GM18520 (cell line): ENCODE results near the gene ITGA2.
"Not testable (repeated sequence)": the region's sequence is repeated elsewhere in the genome, so short reads cannot be mapped to it uniquely, and the experiment has no call there.

ENCODE experiments used
- ATAC-seq: cut with Tn5 transposase; IDR thresholded peaks from one replicate; pipeline ENCODE4 v1.9.1; 2021; ENCODE audit not compliant: unreplicated experiment

The ITGA2 gene

DNA sequence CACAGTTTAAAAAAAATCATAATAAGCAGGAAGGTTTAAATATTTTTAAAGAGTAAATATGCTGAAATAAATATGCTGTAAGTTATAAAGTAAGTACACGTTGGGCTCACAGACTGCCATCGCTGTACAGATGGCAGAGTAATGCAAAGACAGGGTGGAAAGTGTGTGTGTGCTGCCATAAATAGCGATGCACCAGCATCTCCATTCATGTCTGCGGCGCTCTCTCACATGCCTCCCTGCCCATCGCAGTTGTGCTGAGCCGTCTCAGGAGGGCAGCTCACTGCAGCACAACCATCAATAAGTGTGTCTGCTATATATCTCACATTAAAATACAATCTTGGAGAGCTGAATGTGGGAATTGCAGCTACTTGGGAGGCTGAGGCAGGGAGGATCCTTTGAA lies 106.1 kb downstream of the ITGA2 start:
- ATAC-seq: no peak

DNA sequence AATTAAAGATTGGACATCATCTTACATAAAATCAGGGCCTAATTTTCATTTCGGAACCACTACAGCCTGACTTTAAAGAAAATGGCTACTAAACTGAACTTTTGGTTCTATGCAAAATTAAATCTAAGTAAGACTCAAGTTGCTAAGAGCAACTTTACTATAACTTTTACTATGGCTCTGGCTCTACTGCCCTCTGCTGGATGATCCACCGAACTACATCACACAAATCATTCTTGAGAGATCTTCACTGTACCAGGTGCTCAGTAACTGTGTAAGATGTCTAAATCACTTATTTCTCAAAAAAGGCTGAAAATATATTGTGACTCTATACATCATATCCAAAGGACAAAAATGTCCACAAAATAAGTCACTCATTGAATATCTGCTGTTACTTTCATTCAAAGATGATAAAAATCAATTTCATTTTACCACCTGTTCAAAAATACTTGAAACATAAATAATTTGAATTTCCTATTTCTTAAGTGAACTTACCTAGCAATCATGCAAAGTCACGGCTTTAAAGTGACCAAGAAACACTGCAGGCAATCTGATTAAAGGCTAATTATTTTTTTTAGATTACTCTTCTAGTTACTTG lies 106.9 kb downstream of the ITGA2 start:
- peak; percentile 68 for ATAC-seq

GRCh38 chr5:53099546-53099945 lies 110.4 kb downstream of the ITGA2 start:
- no peak for ATAC-seq

DNA sequence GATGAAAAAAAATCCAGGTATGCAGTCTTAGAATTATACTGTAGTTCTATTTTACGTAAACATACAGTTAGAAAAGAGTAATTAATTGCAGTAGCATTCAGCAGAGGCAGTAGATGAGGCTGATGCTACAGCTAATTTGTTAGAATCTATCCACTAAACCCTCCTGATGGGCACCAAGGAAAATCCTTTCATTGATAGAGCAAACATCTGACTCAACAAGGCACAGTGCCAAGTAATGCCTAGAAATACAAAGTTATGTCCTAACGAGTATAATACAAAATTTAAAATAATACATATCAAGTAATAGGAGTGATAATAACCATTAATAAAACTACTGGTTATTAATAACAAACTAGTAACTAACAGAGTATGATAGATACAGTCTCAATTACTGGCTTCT lies 111.5 kb downstream of the ITGA2 start:
- ATAC-seq: no peak

- no peak for ATAC-seq
Measured at GRCh38 chr5:53105611-53106300, 116.6 kb downstream of the ITGA2 start.

DNA sequence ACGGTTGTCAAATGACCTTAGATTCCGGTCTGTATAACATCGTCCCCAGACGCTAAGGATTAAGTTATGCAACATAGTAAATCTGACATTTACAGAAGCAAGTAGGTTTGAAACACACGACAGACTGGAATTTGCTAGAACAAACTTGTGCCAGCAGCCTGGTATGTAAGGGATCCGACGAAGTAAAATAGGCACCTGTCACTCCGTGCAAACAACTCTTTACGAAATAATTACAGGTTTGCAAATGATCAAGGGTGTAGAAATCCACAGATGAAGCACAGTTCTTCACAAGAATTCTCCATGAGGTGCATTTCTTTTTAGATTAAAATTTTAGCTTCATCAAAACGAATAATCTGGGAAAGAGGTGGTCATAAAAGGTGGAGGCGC lies 119.9 kb downstream of the ITGA2 start:
- ATAC-seq: peak; percentile 2

- peak; percentile 89 for ATAC-seq
Measured at GRCh38 chr5:53109443-53110127, 120.4 kb downstream of the ITGA2 start, which contains the start of gene MOCS2. MOCS2 (minus strand) TSS chr5:53109757; CDS start chr5:53107174, 2,583 bp downstream.

- ATAC-seq: peak; percentile 0
Measured at GRCh38 chr5:53110156-53110555, 121.0 kb downstream of the ITGA2 start.

GRCh38 chr5:53111139-53111538 lies 122.0 kb downstream of the ITGA2 start:
- ATAC-seq: no peak

DNA sequence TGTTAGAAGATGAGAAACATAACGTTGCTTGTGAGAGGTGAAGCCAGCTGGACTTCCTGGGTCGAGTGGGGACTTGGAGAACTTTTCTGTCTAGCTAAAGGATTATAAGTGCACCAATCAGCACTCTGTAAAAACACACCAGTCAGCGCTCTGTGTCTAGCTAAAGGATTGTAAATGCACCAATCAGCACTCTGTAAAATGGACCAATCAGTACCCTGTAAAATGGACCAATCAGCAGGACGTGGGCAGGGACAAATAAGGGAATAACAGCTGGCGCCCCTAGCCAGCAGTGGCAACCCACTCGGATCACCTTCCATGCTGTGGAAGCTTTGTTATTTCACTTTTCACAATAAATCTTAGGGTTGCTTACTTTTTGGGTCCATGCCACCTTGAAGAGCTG lies 123.2 kb downstream of the ITGA2 start:
- ATAC-seq: not testable (repeated sequence)

DNA sequence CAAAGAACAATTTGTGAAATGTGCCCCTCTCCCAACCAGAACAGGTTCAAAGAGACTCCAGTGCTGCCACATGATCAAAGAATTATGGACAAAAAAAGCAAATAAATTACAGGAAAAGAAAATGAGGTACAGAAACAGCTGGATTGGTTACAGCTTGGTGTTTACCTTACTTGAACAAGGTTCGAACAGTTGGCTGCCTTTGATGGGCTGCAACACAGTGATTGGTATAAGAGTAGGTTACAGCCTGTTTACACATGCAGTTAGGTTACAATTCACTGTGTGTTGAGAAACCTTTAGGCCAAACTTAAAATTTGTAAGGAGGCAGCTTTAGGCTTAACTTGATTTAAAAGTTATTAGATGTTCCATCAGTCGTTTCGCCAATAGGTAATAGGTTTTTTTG lies 123.8 kb downstream of the ITGA2 start:
- no peak for ATAC-seq

DNA sequence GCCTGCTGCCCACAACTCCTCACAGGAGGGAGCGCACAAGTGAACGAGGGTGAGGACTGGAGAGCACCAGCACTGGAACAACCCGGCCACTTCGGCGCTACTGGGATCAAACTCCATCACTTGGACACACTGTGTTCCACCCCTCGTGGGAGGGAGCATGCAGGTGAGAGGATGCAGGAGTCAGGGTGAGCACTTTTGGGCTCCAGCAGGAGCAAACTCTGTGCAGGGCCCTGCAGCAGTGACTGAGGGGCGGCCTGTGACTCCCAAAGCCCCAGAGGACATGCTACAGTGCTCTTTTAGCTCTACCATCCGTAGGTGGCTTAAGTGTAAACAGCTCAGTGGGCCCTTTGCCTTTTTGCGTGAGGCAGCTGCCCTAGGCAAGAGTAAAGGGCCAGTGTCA lies 124.8 kb downstream of the ITGA2 start:
- ATAC-seq: no peak

- ATAC-seq: no peak
Measured at GRCh38 chr5:53114988-53115387, 125.8 kb downstream of the ITGA2 start.

DNA sequence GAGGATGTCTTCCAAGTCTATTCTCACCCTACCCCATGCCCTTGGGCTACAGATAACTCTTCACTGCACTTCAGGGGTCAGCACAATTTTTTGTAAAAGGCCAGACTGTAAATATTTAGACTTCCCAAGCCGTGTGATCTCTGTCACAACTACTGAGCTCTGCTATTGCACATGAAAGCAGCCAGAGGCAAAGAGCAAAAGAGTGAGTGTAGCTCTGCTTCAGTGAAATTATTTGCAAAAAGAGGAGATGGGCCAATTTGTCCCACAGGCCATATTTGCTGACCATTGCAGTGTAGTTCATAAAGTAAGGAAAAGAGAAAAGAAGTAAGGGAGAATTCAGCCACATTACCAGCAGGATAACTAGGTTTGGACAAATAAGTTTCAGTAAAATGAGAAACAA lies 127.4 kb downstream of the ITGA2 start:
- no peak for ATAC-seq

- ATAC-seq: no peak
Measured at GRCh38 chr5:53118879-53119278, 129.7 kb downstream of the ITGA2 start.

- ATAC-seq: no peak
Measured at GRCh38 chr5:53120165-53120564, 131.0 kb downstream of the ITGA2 start.

DNA sequence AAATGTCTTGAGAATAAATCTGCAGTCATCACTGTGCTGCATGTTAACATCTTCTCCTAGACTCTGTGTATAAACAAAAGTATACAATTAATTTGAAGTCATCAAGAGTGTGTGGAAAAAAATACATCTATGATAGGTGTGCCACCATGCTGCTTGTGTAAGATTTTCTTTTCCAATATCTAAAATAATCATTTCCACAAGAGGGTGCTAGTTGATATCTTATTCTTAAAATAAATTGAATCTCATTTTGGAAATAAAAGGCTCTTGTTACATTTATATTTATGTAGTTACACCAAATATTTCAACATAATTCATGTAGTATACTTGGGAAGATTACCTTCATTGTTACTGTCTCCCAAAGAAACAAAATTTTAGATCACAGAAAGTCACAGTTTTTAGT lies 134.6 kb downstream of the ITGA2 start:
- no peak for ATAC-seq

DNA sequence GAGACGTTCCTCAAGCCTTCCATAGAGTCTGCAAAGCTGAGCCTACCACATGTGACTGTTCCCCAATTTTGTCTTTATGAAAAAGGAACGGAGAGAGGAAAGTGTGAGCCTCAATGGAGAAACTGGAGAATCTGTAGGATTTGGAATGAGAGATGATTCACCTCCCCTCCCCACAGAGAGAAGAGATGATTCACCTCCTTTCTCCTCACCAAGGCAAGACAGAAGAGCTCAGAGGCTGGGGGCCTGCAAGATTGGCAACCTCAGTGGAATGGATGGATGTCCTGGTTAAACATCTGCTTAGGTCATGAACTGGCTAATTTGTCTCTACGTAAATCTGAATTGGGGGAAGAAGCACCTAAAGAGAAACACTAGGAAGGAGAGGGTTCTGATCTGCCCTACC lies 137.4 kb downstream of the ITGA2 start:
- ATAC-seq: no peak

GRCh38 chr5:53127107-53127506 lies 138.0 kb downstream of the ITGA2 start:
- ATAC-seq: no peak

DNA sequence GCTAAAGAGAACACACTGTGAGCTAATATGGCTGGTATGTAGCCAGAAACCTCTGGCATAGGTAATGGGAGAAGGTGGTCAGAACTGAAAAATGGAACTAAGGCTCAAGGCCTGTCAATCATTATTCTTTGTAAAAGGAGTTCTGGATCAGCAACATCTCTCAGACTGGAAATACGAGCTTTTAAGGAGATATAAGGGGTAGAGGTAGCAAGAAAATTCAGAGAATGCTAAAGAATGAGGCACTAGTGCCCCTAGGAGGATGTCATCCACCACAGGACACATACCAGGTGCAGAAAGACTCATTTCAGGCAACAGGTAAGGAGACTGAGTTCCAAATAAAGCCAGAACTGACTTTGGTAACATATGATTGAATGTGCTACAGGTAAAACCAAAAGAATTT lies 139.3 kb downstream of the ITGA2 start:
- ATAC-seq: no peak

- no peak for ATAC-seq
Measured at GRCh38 chr5:53130266-53130665, 141.1 kb downstream of the ITGA2 start.

DNA sequence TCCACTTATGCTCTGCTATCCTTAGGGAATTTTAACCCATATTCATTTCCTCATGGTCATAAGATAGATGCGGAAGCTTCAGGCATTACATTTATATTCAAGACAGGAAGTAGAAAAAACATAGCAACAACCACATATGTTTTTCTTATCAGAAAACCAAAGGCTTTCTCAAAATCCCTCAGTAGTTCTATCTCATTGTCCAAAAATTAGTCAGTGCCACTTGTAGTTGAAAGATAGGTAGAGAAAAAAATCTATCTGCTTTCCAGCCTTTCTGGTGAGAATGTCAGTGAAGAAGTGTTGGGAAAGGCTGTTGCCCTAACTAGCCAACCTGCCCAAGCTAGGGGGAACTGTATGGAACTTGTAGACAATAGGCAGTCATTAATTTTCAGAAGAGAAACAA lies 143.9 kb downstream of the ITGA2 start:
- no peak for ATAC-seq
